Stomach (tissue), 4 donors: ENCODE data around the gene ARHGAP35.

Source experiments
- CTCF ChIP-seq, 7 experiments: fragments of 450-650 bp in 4 of 7; fragments of 200-600 bp in 3 of 7; sonication (generic) in 3 of 7; IDR thresholded peaks; one replicate each; pipeline ENCODE4 v1.5.1; 2016 to 2019; ENCODE audit warnings: antibody characterized with exemption in 7 of 7, control low read depth in 2 of 7, mild to moderate bottlenecking in 1 of 7
- EP300 ChIP-seq: sonication (generic); formaldehyde crosslinking; IDR thresholded peaks from one replicate; pipeline ENCODE4 v1.6.1; 2017; ENCODE audit warnings: antibody characterized with exemption
- POLR2AphosphoS5 ChIP-seq, 3 donors: sonication (generic); formaldehyde crosslinking; IDR thresholded peaks; one replicate each; pipeline ENCODE4 v1.6.1; 2016; ENCODE audit warnings: antibody characterized with exemption in 3 of 3

GRCh38 chr19:46868025-46868802, 7.4 kb downstream of the ARHGAP35 start:
- no peak for TF ChIP-seq CTCF (IDR thresholded peaks at IDR 0.05)
- no peak for TF ChIP-seq EP300
- TF ChIP-seq POLR2AphosphoS5 (IDR thresholded peaks at IDR 0.05): no peak
